Choroid plexus epithelial cell (primary cell): ENCODE measurements around the gene ZRANB3.
A peak's percentile ranks its signal among the peaks of the same experiment; 100 is the strongest.

ENCODE experiments used
- DNase-seq: peaks from one replicate; pipeline ENCODE4 v3.0.0-alpha.2; 2010; ENCODE audit warnings: low read depth
- H3K4me3 ChIP-seq: 2 replicates; pipeline ENCODE4 v1.5.1; 2011; ENCODE audit warnings: low read depth, mild to moderate bottlenecking, control low read depth, low read length, moderate library complexity
- TF ChIP-seq, protein P1 (sequence below): conservative IDR thresholded peaks from 2 replicates; pipeline ENCODE4 v1.5.1; 2011; ENCODE audit warnings: low read depth, mild to moderate bottlenecking, control low read depth, inconsistent platforms, low read length, moderate library complexity

Gene ZRANB3

DNA sequence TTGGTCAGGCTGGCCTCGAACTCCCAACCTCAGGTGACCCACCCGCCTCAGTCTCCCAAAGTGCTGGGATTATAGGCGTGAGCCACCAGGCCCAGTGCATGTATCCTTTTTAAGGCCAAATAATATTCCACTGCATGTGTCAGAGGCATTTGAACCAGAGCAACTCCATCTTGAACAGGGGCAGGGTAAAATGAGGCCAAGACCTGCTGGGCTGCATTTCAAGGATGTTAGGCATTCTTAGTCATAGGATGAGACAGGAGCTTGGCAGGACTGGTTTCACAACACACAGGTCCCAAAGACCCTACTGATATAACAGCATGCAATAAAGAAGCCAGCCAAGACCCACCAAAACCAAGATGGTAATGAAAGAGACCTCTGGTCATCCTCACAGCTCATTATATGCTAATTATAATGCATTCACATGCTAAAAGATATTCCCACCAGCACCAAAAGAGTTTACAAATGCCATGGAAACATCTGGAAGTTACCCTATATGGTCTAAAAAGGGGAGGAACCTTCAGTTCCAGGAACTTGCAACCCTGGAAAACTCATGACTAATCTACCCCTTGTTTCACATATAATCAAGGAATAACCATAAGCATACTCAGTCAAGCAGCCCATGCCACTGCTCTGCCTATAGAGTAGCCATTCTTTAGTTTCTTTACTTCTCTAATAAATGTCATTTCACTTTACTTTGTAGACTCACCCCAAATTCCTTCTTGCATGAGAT is 274.3 kb downstream of the ZRANB3 start:
- TF ChIP-seq, protein P1, sequence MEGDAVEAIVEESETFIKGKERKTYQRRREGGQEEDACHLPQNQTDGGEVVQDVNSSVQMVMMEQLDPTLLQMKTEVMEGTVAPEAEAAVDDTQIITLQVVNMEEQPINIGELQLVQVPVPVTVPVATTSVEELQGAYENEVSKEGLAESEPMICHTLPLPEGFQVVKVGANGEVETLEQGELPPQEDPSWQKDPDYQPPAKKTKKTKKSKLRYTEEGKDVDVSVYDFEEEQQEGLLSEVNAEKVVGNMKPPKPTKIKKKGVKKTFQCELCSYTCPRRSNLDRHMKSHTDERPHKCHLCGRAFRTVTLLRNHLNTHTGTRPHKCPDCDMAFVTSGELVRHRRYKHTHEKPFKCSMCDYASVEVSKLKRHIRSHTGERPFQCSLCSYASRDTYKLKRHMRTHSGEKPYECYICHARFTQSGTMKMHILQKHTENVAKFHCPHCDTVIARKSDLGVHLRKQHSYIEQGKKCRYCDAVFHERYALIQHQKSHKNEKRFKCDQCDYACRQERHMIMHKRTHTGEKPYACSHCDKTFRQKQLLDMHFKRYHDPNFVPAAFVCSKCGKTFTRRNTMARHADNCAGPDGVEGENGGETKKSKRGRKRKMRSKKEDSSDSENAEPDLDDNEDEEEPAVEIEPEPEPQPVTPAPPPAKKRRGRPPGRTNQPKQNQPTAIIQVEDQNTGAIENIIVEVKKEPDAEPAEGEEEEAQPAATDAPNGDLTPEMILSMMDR: no peak
- H3K4me3 ChIP-seq: no peak overlapping the region
- DNase-seq: no peak

DNA sequence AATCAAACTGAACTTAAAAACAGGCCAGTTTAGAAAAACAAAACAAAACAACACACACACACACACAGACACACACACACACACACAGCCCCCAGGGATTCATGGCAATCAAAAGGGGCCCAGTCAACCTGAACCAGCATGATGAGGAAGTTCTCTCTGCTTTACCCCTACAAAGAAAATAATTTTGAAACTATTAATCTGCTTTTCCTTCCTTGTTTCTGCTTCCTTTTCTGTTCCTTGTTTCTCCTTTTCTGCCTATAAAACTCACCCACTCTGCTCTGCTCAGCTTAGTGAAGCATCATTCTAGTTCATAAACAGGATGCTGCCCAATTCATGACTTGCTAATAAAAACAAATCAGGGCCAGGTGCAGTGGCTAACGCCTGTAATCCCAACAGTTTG is 275.8 kb downstream of the ZRANB3 start:
- TF ChIP-seq, protein P1: no peak
- no peak overlapping the region for H3K4me3 ChIP-seq
- no peak for DNase-seq

DNA sequence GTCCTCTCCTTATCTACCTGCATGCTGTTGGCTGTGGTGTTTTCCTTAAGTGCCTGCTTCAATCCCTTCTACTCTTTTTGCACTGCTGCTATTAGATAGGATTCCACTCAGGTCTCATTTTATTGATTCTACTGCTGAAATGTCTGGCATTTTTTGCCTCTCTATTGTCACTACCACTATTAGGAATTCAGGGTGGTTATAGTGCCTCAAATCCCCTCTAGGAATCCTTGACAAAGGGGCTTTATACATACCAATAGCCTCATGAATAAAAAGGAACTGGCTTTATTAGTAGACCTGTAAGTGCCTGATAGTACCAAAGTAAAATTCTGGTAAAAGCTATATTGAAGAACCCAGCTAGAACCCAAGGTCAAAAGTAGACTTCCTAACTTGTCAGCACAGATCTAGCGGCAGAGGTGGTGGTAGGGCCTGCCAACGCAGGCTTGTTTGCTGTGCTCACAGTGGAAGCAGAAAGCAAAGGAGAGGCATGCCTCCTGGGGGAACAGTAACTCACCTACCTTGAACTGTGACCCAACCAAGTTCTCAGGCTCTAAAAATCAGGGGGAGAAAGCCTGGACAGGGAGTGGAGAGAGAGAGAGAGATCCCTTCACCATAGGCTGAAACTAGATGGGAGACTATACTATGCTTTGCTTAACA is 278.1 kb downstream of the ZRANB3 start:
- H3K4me3 ChIP-seq: no peak overlapping the region
- TF ChIP-seq, protein P1: no peak
- DNase-seq: no peak

DNA sequence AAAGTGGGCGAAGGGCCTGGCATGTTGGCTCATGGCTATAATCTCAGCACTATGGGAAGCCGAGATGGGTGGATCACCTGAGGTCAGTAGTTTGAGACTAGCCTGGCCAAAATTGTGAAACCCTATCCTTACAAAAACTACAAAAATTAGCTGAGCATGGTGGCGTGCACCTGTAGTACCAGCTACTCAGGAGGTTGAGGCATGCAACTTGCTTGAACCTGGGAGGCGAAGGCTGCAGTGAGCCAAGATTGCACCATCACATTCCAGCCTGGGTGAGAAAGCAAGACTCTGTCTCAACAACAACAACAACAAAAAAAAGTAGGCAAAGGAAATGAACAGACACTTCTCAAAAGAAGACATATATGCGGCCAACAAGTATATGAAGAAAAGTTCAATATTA is 282.4 kb downstream of the ZRANB3 start:
- TF ChIP-seq, protein P1: no peak
- H3K4me3 ChIP-seq: no peak overlapping the region
- DNase-seq: no peak

DNA sequence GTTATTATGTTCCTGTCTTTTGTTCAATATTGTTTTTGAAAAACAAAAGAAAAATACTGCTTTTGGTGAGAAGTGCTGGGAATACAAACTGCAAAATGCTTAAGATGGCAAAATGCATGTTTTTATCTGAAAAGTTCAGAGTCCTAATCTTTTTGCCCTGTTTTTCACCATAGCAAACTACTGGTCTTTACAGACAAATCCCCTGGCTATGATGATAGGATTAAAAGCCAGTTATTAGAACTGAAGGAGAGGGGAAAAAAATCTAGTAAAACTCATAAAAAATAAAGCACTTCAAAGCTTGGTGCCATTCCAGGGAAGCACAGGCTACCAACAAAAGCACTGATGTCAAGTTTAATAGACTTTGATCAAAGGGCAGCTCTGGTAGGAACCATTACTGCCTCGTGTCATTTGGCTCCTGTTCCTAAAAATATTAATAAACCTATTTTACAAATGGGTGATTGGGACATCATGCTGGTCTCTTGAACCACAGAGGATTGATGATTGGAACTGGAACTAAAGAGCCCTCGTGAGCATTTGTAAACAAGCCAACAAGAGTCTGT is 284.2 kb downstream of the ZRANB3 start:
- DNase-seq: no peak
- TF ChIP-seq, protein P1: no peak
- no peak overlapping the region for H3K4me3 ChIP-seq

DNA sequence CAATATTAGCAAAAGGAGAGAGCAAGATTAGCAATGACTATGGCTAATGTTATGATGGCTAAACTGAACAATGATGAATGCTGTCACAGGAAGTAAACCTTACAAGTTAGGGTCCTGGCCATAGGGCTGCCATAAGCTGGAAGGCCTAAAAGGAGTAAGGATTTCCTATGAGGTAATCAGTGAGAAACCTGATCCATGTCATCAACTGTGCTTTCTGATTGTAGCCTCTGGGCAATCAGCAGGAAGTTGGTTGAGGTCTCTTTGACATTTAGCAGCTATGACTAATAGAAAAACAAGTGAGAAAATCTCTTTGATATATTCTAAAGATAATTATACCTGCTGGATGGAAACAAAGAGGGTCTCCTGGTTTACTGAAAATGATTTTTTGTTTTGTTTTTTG is 285.9 kb downstream of the ZRANB3 start:
- TF ChIP-seq, protein P1: no peak

More for the DNA sequence above, 285.9 kb downstream of the ZRANB3 start:
- peak; percentile 59 for DNase-seq
- H3K4me3 ChIP-seq: no peak overlapping the region
